Stimulated activated CD4-positive, alpha-beta T cell treated with anti-CD3 and anti-CD28 coated beads, TNF-alpha, amount 100 ng/mL, for 48 hours (primary cell): ENCODE results near the gene WDR47.
"Not testable (repeated sequence)": the region's sequence is repeated elsewhere in the genome, so short reads cannot be mapped to it uniquely, and the experiment has no call there.

Experiments used
- DNase-seq, 3 donors: peaks; one replicate each; pipeline ENCODE4 v3.0.0-alpha.2; 2020; ENCODE audit warnings: low read depth in 3 of 3

Gene WDR47

DNA sequence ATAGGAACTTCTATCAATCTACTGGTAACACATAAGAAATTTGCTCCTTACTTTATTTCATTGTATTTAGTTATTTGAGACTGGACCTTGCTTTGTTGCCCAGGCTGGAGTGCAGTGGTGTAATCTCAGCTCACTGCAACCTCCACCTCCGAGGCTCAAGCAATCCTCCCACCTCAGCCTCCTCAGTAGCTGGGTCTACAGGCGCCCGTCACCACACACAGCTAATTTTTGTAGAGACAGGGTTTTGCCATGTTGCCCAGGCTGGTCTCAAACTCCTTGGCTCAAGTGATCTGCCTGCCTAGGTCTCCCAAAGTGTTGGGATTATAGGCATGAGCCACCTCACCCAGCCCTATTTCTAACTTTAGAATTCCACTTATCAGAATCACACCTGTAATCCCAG, 10.2 kb upstream of the WDR47 start:
- DNase-seq: not testable (repeated sequence)

DNA sequence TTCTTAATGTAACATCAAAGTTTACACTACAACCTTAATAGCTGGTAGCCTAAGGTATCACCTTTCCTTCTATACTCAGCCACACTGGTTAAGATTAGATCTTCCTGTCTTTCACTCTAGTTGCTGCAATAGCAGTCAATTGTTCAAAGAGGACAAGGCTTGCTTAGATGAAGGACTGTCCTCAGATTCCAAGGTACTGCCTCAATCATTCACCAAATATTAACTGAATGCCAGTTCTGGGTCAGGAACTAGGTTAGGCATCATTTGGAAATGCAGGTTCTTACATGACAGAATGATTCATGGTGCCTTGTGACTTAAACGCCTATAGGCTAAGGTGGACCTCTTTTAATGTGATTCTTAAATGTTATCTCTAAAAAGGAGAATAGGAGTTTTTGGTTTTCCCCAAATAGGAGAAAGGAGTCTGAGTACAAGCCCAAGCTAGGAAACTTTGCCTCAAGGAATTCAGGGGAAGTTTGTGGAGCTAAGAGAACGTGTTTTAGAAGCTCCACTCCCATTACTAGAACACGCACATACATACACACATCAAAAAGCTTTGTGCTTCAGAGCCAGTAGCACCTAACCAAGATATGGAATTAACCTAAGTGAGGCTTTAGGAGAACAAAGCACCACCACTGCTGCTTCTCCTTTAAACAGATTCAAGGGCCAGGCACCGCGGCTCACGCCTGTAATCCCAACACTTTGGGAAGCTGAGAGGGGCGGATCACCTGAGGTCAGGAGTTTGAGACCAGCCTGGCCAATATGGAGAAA, 8.5 kb upstream of the WDR47 start:
- DNase-seq: no peak

DNA sequence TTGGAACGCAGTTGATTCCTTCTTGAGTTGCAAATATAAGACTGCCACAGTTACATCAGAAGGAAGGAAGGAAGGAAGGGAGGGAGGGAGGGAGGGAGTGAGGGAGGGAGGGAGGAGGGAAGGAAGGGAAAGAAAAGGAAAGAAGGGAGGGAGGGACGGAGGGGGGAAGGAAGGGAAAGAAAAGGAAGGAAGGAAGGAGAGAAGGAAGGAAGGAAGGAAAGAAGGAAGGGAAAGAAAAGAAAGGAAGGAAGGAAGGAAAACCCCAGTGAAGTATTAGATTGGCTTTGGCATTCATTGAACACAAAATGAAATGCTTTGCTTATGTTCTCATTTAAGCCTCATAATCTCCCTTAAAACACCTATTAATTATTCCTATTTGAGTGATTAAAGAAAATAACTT, 6.4 kb upstream of the WDR47 start:
- DNase-seq: no peak

DNA sequence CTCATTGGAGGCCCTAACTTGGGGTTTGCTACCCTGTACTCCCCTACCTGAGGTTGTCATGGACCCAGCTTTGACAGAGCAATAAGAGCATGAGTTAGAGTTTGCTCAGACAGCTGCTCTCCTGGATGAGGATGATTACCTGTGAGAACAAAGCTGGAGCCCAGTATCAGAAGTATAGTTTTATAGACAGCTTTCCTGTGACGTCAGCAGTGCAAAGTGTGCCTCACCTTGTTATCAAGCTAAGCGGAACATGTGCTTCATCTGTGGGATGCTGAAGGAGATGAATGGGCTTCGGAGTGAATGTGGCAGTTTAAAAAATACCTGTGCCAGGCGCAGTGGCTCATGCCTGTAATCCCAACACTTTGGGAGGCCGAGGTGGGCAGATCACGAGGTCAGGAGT, 5.4 kb upstream of the WDR47 start:
- no peak for DNase-seq

DNA sequence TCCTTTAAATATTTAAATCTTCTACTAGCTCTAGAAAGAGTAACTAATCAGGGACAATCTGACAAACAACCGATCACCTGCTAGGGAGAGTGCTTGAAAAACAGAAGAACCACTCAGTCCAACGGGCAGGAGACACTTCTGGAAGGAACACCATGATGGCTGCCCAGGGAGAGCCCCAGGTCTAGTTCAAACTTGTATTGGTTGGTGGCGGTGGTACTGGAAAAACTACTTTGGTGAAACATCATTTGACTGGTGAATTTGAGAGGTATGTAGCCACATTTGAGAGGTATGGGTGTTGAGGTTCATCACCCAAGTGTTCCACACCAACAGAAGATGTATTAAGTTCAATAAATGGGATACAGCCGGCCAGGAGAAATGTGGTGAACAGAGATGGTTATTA, 4.8 kb upstream of the WDR47 start:
- no peak for DNase-seq

DNA sequence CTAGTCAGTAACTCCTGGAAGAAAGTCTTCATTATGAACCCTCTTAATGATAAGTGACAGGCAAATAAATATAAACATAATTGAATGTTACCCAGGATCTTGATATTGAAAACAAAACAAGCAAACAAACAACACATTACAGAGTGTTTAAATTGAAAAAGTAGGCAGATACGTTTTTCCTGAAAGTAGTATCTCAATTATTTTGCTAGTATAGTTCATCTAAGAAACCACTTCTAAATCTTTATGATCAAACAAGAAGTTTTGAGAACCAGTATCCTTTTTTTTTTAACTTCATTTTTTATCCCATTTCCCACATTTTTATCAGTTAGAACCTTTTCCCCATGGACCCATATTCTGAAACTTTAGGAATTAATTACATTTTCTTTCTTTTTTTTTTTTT, 3.7 kb upstream of the WDR47 start:
- no peak for DNase-seq

DNA sequence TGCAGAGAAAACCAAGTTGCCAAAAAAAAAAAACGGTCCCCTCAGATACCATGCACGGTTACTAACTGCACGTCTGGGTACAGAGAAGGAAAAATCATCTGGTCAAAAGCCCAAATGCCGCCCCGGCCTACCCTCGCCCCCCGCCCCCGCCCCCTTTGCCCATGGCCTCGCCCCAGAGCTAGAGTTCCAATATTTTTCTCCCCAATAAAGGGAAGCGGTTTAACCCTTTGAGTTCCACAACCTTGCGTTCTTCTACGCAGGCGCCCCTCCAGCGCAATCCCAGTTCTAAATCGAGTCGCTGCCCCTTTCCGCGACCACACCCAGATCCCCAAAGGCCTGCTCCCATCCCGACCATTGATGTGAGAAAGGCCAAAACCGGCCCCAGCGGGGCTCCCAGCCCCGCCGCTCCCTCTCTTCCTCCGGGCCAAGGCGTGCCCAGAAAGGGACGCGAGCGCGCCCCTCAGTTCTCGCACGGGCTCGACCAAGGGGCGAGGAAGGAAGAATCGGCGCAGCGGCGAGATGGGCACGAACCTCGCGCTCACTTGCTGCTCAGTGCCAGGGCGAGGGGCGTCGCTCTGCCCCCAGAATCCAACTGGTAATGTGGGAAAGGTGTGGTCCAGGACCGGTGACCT, 797 bp downstream of the WDR47 start:
- no peak for DNase-seq

DNA sequence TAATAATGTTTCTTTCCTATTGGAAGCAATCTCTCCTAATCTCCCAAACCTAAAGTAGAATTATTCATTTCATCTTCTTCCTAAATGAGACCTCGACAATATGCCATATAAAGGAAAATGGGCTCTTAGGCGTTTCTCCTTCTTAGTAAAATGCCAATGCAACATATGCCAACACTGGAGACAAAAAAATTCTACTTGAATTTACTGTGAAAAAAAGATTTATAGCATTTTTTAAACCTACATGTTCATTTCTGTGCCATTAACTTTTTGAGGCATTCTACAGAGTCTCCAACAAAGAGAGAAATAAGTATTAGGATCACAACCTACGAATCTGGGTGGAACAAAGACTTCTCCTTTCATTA, 1.3 kb downstream of the WDR47 start:
- DNase-seq: no peak

DNA sequence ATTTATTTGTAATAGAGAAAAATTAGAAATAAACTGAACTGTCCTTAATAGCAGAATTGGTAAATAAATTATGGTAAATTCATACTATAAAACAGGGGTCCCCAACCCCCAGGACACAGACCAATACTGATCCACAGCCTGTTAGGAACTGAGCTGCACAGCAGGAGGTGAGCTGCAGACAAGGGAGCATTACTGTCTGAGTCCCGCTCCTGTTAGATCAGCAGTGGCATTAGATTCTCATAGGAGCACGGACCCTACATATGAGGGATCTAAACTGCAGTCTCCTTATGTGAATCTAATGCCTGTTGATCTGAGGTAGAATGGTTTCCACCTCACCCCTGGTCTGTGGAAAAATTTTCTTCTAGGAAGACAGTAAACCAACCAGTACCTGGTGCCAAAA, 7.5 kb downstream of the WDR47 start:
- no peak for DNase-seq

DNA sequence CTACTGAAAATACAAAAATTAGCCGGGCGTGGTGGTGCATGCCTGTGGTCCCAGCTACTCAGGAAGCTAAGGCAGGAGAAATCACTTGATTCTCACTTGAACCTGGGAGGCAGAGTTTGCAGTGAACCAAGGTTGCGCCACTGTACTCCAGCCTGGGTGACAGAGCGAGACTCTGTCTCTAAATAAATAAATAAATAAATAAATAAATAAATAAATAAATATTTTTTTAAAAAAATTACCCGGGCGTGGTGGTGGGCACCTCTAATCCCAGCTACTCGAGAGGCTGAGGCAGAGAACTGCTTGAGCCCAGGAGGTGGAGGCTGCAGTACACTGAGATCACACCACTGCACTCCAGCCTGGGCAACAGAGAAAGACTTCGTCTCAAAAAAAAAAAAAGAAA, 12.4 kb downstream of the WDR47 start:
- DNase-seq: not testable (repeated sequence)

DNA sequence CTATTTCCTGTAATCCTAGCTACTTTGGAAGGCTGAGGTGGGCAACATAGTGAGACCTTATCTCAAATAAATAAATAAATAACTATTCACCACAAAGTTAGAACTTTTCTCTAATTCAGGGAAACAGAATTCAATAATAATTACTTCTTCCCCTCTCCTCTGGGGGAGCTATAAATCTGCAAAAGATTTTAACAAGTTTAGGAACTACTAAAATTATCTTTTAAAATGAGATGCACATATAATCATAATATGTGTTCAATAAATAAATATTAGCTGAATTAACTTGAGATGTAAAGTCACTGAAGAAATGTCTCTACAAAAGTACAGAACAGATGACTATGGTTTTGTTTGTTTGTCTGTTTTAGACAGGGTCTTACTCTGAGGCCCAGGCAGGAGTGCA, 14.1 kb downstream of the WDR47 start:
- DNase-seq: no peak

DNA sequence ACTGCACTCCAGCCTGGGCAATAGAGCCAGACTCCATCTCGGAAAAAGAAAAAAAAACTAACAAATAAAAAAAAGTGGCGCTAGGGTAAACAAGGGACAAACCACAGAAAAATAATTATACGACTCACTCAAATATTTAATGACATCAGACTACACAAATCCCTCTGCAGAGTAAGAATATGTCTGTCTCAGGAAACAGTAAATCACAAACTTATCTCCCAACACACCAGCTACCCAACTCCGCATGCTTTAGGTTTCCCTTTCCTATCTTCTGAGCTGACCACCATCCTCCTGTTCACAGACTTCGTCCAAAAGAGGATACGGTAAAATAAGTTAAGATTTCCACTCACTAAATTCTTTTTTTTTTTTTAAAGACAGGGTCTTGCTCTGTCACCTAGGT, 16.2 kb downstream of the WDR47 start:
- no peak for DNase-seq

DNA sequence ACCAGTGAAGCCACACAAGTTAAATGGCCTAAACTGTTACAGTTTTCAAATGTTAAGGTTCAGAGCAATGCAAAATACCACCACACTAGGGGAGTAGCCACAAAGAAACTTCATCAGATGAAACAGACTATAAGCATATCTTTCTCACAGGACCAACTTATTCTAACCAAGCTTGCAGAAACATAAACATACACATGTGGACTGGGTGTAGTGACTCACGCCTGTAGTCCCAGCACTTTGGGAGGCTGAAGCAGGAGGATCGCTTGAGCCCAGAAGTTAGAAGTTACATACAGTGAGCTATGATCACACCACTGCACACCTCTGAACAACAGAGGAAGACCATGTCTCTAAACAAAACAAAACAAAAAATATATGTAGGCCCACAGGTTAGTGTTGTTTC, 17.3 kb downstream of the WDR47 start:
- DNase-seq: no peak

DNA sequence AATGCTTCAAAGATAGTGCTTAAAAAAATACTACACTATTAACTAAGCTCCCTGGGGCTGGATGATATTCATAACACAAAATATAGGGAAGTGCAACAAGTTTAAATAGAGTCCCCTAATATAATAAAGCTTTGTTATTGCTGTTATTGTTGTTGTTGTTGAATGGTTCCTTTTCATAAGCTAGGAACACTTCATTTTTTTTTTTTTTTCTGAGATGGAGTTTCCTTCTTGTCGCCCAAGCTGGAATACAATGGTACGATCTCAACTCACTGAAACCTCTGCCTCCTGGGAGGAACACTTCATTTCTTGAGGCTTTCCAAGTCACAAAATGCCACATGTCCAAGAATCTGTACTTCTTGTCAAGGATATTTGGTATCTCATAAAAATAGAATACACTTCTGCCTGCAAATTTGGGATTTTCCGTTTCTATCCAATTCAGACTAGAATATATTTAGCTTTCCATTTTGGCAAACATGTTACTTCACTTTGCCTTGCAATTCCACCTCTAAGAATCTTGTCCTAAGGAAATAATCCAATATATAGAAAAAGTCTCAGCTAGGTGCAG, 21.1 kb downstream of the WDR47 start:
- DNase-seq: no peak

DNA sequence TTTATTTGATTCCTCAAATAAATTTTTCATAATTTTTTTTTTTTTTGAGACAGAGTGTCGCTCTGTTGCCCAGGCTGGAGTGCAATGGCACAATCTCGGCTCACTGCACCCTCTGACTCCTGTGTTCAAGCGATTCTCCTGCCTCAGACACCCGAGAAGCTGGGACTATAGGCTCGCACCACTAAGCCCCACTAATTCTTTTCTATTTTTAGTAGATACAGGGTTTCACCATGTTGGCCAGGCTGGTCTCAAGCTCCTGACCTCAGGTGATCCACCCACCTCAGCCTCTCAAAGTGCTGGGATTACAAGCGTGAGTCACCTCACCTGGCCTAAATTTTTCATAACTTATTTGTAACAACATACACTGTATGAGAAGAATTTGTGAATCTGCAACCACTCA, 24.2 kb downstream of the WDR47 start:
- not testable (repeated sequence) for DNase-seq

DNA sequence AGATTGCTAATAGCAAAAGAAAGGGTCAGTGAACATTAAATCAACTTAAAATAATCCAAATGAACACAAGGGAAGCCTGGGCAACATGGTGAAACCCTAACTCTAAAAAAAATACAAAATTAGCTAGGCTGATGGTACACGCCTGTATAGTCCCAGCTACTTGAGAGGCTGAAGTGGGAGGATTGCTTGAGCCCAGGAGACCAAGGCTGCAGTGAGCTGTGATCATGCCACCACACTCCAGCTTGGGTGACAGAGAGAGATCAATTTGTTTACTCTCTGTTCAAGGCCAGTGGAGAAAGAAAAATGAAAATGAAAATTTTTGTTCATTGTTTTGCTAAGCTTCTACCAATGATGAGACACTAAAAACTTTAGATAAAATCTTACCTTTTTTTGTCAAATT, 24.8 kb downstream of the WDR47 start:
- DNase-seq: no peak

DNA sequence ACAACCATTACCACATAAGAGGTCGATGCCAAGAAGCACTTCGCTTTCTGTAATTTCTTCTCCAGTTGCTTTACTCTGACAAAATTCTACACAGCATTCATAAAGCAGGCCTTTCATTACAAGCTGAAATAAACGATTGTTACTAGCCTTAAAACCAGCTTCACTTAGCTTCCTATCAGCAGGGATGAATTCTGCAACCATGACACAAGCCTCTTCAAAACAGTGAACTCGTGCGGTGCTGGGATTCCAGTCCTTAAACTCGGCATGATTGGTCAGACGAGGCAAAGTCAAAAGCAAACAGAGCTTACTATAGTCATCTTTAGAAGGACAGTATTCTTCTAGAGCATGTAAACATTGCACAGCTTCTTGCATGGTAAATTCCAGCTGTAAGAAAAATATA, 30.6 kb downstream of the WDR47 start:
- DNase-seq: no peak

DNA sequence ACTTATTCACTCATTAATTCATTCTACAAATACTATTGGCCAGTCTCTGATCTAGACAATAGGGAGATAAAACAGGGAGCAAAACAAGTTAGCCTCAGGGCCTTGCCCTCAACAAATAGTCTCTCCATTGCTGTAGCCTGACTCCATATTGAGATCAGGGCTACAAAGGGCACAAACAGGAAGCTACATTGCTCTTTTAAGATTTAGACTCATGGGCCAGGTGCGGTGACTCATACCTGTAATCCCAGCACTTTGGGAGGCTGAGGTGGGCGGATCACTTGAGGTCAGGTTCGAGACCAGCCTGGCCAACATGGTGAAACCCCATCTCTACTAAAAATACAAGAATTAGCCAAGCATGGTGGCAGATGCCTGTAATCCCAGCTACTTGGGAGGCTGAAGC, 45.3 kb downstream of the WDR47 start:
- peak in 1 of 3 donors; percentile 21 for DNase-seq

DNA sequence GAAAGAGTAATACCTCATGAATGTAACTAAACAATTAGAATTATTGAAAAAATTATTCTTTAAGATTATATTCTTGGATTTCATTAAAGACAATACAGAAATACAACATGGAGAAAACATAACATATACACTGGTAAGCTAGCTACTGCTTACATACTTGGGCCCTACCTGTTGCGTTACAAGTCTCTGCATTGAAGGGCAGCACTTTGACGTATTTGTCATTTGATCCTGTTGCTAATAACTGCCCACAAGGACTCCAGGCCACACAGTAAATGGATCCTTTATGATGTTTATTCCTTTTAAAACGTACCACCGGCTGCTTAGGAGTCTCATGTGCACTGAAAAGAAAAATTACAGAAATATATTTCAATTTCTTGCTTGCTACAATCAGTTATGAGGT, 58.8 kb downstream of the WDR47 start:
- DNase-seq: no peak

DNA sequence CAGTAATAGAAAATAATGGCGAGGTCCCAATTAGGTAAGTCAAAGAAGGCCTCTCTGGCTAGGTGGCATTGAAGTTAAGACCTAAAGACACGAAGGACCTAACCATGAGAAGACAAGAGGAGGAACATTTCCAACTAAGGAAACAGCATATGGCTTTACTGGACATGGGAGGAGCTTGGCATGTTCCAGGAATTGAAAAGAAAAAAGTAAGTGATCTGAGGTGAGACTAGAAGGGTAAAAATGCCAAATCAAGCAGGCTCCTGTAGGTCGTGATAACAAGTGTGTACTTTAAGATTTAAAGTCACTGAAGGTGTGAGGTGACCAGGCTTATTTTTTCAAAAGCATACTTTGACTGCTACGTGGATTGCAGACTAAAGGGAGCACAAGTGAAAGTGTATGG, 65.2 kb downstream of the WDR47 start:
- DNase-seq: no peak

DNA sequence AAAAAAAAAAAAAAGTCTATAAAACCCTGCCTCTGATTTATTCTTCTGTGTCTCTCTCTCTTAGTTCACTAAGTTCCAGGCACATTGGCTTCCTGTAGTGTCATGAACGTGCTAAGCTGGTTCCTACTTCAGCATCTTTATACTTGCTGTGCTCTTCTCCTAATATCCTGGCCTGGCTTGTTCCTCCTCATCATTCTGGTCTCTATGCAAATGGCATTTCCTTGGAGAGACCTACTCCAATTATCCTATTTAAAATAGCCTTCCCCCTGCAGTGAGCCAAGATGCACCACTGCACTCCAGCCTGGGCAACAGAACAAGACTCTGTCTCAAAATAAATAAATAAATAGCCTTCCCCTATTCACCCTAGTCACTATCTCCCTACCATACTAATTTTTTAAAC, 69.0 kb downstream of the WDR47 start:
- no peak for DNase-seq

DNA sequence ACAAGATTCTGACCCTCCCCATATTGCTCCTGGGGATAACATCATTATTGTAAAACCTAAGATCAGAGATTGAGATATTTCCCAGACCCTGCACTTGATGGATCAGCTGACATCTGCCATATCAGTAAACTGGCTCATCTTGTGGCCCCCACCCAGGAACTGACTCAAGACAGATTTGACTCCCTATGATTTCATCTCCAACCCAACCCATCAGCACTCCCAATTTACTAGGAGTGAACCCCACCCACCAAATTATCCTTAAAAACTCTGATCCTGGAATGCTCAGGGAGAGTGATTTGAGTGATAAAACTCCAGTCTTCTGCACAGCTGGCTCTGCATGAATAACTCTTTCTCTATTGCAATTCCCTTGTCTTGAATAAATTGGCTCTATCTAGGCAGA, 72.6 kb downstream of the WDR47 start:
- DNase-seq: no peak

DNA sequence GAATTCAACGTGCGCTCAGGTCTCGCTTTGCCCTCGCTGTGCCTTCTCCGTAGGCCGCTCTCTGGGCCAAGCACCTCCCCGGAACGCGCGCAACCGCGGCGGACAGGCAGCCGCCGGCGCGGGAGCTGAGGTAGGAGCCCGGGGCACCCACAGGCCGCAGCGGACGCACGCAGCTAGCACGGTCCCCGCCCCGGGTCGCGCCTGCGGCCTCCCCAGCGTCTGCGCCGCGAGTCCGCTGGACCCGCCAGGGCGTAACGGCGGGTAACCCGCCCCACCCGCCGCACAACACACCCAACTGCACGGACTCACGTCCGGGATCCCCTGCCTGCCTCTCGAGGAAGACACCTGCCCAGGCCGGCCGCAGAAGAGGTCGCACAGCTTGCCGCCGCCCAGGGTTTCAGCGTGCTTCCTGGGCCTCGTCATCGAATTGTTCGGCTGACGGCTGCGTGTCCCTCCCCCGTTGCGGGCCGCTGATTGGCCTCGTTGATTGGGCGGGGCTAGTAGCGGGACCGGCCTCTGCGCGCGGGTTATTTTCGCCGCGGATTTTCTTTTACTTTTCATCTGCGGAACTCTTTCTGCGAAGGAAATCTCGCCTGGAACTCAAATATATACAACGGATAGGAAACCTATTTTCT, 78.7 kb downstream of the WDR47 start, which contains the start of gene CLCC1:
CLCC1 (minus strand) TSS at position 433 of the 635 bp plus-strand sequence. CDS start 13,047 bp downstream, outside the sequence.
- peak; percentile 85 to 89 (median 89) for DNase-seq
